ENCODE results near the gene TTC33.
A peak's percentile ranks its signal among the peaks of the same experiment; 100 is the strongest.
"Not testable (repeated sequence)": the region's sequence is repeated elsewhere in the genome, so short reads cannot be mapped to it uniquely, and the experiment has no call there.

Gene TTC33

GRCh38 chr5:40779561-40779960 is 23.8 kb upstream of the TTC33 start:
- FAIRE-seq, result no peak

- no peak for FAIRE-seq
These were observed 22.4 kb upstream of the TTC33 start for GRCh38 chr5:40778133-40778532.

GRCh38 chr5:40776658-40776977 is 20.9 kb upstream of the TTC33 start:
- FAIRE-seq, result no peak

- no peak for FAIRE-seq
These were observed 20.3 kb upstream of the TTC33 start for GRCh38 chr5:40775846-40776657.

GRCh38 chr5:40775085-40775845 is 19.5 kb upstream of the TTC33 start:
- FAIRE-seq, result no peak

GRCh38 chr5:40774623-40775022 is 18.9 kb upstream of the TTC33 start:
- no peak for FAIRE-seq

GRCh38 chr5:40770764-40771163 is 15.0 kb upstream of the TTC33 start:
- FAIRE-seq, result no peak

GRCh38 chr5:40762705-40763104 is 6.9 kb upstream of the TTC33 start:
- no peak for FAIRE-seq

- no peak for FAIRE-seq
These were observed 1.6 kb upstream of the TTC33 start for GRCh38 chr5:40757400-40757799.

- FAIRE-seq, result no peak
These were observed 711 bp downstream of the TTC33 start for GRCh38 chr5:40755093-40755406.

- FAIRE-seq, result no peak
These were observed 1.2 kb downstream of the TTC33 start for GRCh38 chr5:40754381-40755092.

- no peak for FAIRE-seq
These were observed 9.1 kb downstream of the TTC33 start for GRCh38 chr5:40746703-40747102.

GRCh38 chr5:40743771-40744170 is 12.0 kb downstream of the TTC33 start:
- FAIRE-seq, result no peak

GRCh38 chr5:40738502-40738901 is 17.3 kb downstream of the TTC33 start:
- FAIRE-seq, result peak; percentile 18

- peak; percentile 75 for FAIRE-seq
These were observed 19.5 kb downstream of the TTC33 start for GRCh38 chr5:40736103-40736875.

- no peak for FAIRE-seq
These were observed 20.2 kb downstream of the TTC33 start for GRCh38 chr5:40735609-40736008.

- FAIRE-seq, result no peak
These were observed 20.8 kb downstream of the TTC33 start for GRCh38 chr5:40734986-40735385.

- no peak for FAIRE-seq
These were observed 21.7 kb downstream of the TTC33 start for GRCh38 chr5:40733879-40734563.

- FAIRE-seq, result no peak
These were observed 22.3 kb downstream of the TTC33 start for GRCh38 chr5:40733434-40733833.

GRCh38 chr5:40722497-40722911 is 33.3 kb downstream of the TTC33 start:
- not testable (repeated sequence) for FAIRE-seq

- FAIRE-seq, result peak; percentile 87
These were observed 35.7 kb downstream of the TTC33 start for GRCh38 chr5:40720069-40720468.

GRCh38 chr5:40717281-40717680 is 38.5 kb downstream of the TTC33 start:
- FAIRE-seq, result no peak
